H9 (cell line): Measurements from ENCODE around the gene STAG2. TPM values are rescaled to one million over a fixed set of nuclear protein-coding genes. Genes with fewer than 3 reads are reported as not detected.

Experiments used
- DNase-seq: peaks from one replicate; pipeline ENCODE4 v3.0.0-alpha.2; 2017
- H2AFZ ChIP-seq: one replicate; pipeline ENCODE4 v1.6.1; 2013; ENCODE audit warnings: mild to moderate bottlenecking, low read length, control low read depth, moderate library complexity
- H2AK5ac ChIP-seq: 2 replicates; pipeline ENCODE4 v1.6.1; 2013; ENCODE audit warnings: low read length, control low read depth, mixed read lengths; ENCODE audit not compliant: insufficient read length
- H2BK120ac ChIP-seq: one replicate; pipeline ENCODE4 v1.6.1; 2013; ENCODE audit warnings: low read depth, mild to moderate bottlenecking, low read length, control low read depth, inconsistent platforms; ENCODE audit not compliant: poor library complexity, severe bottlenecking
- H2BK12ac ChIP-seq: 2 replicates; pipeline ENCODE4 v1.6.1; 2013; ENCODE audit warnings: low read length, control low read depth, mixed read lengths, low read depth; ENCODE audit not compliant: insufficient read length
- H2BK15ac ChIP-seq: 2 replicates; pipeline ENCODE4 v1.6.1; 2013; ENCODE audit warnings: low read depth, low read length, control low read depth
- H2BK20ac ChIP-seq: one replicate; pipeline ENCODE4 v1.6.1; 2013; ENCODE audit warnings: low read depth, mild to moderate bottlenecking, low read length, control low read depth, inconsistent platforms; ENCODE audit not compliant: poor library complexity, severe bottlenecking
- H2BK5ac ChIP-seq: 2 replicates; pipeline ENCODE4 v1.6.1; 2013; ENCODE audit warnings: low read length, control low read depth, mixed read lengths; ENCODE audit not compliant: insufficient read length
- H3K14ac ChIP-seq: 2 replicates; pipeline ENCODE4 v1.6.1; 2013; ENCODE audit warnings: low read length, control low read depth; ENCODE audit not compliant: insufficient read depth
- H3K18ac ChIP-seq: 2 replicates; pipeline ENCODE4 v1.6.1; 2013; ENCODE audit warnings: low read depth, mild to moderate bottlenecking, mixed read lengths, low read length, control low read depth; ENCODE audit not compliant: insufficient read length
- H3K23ac ChIP-seq: 2 replicates; pipeline ENCODE4 v1.6.1; 2013; ENCODE audit warnings: low read length, control low read depth, mixed read lengths, low read depth; ENCODE audit not compliant: insufficient read length
- H3K23me2 ChIP-seq: 2 replicates; pipeline ENCODE4 v1.6.1; 2013; ENCODE audit warnings: low read depth, mild to moderate bottlenecking, mixed read lengths, low read length, control low read depth; ENCODE audit not compliant: insufficient read length, poor library complexity, severe bottlenecking
- H3K27ac ChIP-seq: 2 replicates; pipeline ENCODE4 v1.5.1; 2013; ENCODE audit warnings: low read length, control low read depth, mixed read lengths, low read depth; ENCODE audit not compliant: insufficient read length
- H3K27me3 ChIP-seq: 2 replicates; pipeline ENCODE4 v1.6.1; 2013; ENCODE audit warnings: low read length, control low read depth, inconsistent platforms; ENCODE audit not compliant: insufficient read depth
- H3K4ac ChIP-seq: 2 replicates; pipeline ENCODE4 v1.6.1; 2013; ENCODE audit warnings: low read depth, mild to moderate bottlenecking, control low read depth, inconsistent platforms, low read length, moderate library complexity
- H3K4me1 ChIP-seq: 2 replicates; pipeline ENCODE4 v1.6.1; 2013; ENCODE audit warnings: low read length, control low read depth, inconsistent platforms; ENCODE audit not compliant: insufficient read depth
- H3K4me2 ChIP-seq: 2 replicates; pipeline ENCODE4 v1.6.1; 2013; ENCODE audit warnings: low read length, control low read depth, mixed read lengths; ENCODE audit not compliant: insufficient read length, insufficient read depth
- H3K56ac ChIP-seq: 2 replicates; pipeline ENCODE4 v1.6.1; 2013; ENCODE audit warnings: low read depth, mild to moderate bottlenecking, mixed read lengths, low read length, control low read depth; ENCODE audit not compliant: insufficient read length
- H3K79me1 ChIP-seq: 2 replicates; pipeline ENCODE4 v1.6.1; 2013; ENCODE audit warnings: low read depth, mild to moderate bottlenecking, moderate library complexity, low read length, control low read depth, inconsistent platforms; ENCODE audit not compliant: insufficient read depth, poor library complexity, severe bottlenecking
- H3K79me2 ChIP-seq: 2 replicates; pipeline ENCODE4 v1.6.1; 2013; ENCODE audit warnings: low read length, control low read depth, inconsistent platforms; ENCODE audit not compliant: insufficient read depth
- H3K9ac ChIP-seq: 2 replicates; pipeline ENCODE4 v1.6.1; 2013; ENCODE audit warnings: low read length, control low read depth, mixed read lengths; ENCODE audit not compliant: insufficient read length; ENCODE audit errors: extremely low read depth
- H3K9me3 ChIP-seq: one replicate; pipeline ENCODE4 v1.6.1; 2013; ENCODE audit warnings: low read depth, low read length, inconsistent platforms; ENCODE audit not compliant: control insufficient read depth
- H3T11ph ChIP-seq: one replicate; pipeline ENCODE4 v1.6.1; 2013; ENCODE audit warnings: mild to moderate bottlenecking, low read length, control low read depth, inconsistent platforms
- H4K20me1 ChIP-seq: one replicate; pipeline ENCODE4 v1.6.1; 2013; ENCODE audit not compliant: control insufficient read depth, insufficient read length, insufficient read depth
- H4K5ac ChIP-seq: 2 replicates; pipeline ENCODE4 v1.6.1; 2013; ENCODE audit warnings: low read depth, mild to moderate bottlenecking, mixed read lengths, low read length, control low read depth; ENCODE audit not compliant: insufficient read length
- H4K8ac ChIP-seq: replicated peaks from 2 replicates; pipeline ENCODE4 v1.6.1; 2013; ENCODE audit warnings: low read length, control low read depth, mixed read lengths, low read depth; ENCODE audit not compliant: insufficient read length
- H4K91ac ChIP-seq: 2 replicates; pipeline ENCODE4 v1.6.1; 2013; ENCODE audit warnings: low read depth, mild to moderate bottlenecking, moderate library complexity, mixed read lengths, low read length, control low read depth; ENCODE audit not compliant: insufficient read length
- H3K27ac Mint-ChIP-seq, 3 experiments: 2 replicates in 2 of 3; 3 replicates in 1 of 3; pipeline ENCODE4 v1.8.0; 2020 to 2021; ENCODE audit warnings: mixed read lengths in 3 of 3, mild to moderate bottlenecking in 1 of 3, moderate library complexity in 1 of 3
- H3K27me3 Mint-ChIP-seq: 2 replicates; pipeline ENCODE4 v1.8.0; 2021; ENCODE audit warnings: low read depth, mild to moderate bottlenecking, moderate library complexity, mixed read lengths
- H3K36me3 Mint-ChIP-seq, 3 experiments: 2 replicates in 2 of 3; 3 replicates in 1 of 3; pipeline ENCODE4 v1.8.0; 2020 to 2021; ENCODE audit warnings: low read depth in 3 of 3, mixed read lengths in 3 of 3; ENCODE audit not compliant: insufficient read depth in 1 of 3
- H3K4me1 Mint-ChIP-seq, 2 experiments: 2 replicates each; pipeline ENCODE4 v1.8.0; 2020; ENCODE audit warnings: mixed read lengths in 2 of 2
- H3K4me3 Mint-ChIP-seq, 2 experiments: 2 replicates in 1 of 2; 3 replicates in 1 of 2; pipeline ENCODE4 v1.8.0; 2020 to 2021; ENCODE audit warnings: mild to moderate bottlenecking in 2 of 2, mixed read lengths in 2 of 2, moderate library complexity in 1 of 2
- H3K9me3 Mint-ChIP-seq, 2 experiments: 2 replicates in 1 of 2; 3 replicates in 1 of 2; pipeline ENCODE4 v1.8.0; 2020; ENCODE audit warnings: mild to moderate bottlenecking in 2 of 2, mixed read lengths in 2 of 2, moderate library complexity in 1 of 2
- CTCF ChIP-seq: fragments of 200-600 bp; sonication (generic); conservative IDR thresholded peaks from 3 replicates; pipeline ENCODE4 v1.8.0; 2021; ENCODE audit warnings: antibody characterized with exemption, mild to moderate bottlenecking
- WGBS: extraction: QIAGEN DNeasy Blood & Tissue Kit; methylation state at CpG from one replicate; pipeline ENCODE4 v1.1.7; 2013; ENCODE audit warnings: missing lambda C conversion rate, low lambda C conversion rate, mixed read lengths; ENCODE audit not compliant: insufficient read length; ENCODE audit errors: extremely low coverage; 5-methylcytosine and 5-hydroxymethylcytosine counted together
- total RNA-seq: library from RNA; stranded (reverse); gene quantifications from 2 replicates; pipeline ENCODE4 v1.2.1, GENCODE V29; 2021

STAG2 gene
- total RNA-seq, 1 experiment from 2014 or later: 81.6 TPM

DNA sequence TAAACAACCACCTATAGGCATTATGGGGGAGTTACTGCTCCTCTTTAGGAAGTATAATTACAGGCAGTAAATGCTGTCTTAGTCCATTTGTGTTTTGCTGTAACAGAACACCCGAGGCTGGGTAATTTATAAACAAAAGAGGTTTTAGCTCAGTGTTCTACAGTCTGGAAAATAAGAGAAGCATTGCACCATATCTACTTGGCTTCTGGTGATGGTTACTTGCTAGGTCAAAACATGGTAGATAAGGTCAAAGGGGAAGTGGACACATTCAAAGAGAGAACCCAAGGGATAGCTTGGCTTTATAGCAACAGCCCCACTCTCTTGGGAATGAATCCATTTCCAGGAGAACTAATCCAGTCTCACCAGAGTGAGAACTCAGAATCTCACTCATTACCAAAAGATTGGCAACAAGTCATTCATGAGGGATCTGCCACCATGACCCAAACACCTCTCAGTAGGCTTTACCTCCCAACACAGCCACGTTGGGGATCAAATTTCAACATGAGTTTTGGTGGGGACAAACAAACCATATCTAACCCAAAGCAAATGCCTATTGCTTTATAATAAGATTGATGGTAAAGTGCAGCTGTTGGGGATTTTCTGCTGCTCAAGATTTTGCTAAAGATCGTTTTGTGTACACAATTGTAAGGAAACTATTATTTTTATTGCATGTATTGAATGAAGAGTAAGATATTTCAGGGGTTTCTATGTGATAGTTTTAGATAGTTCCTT lies 32.6 kb downstream of the STAG2 start:
- no peak overlapping the region for H2BK15ac ChIP-seq
- no CpG with 5 or more reads among the region's 3 CpGs for WGBS
- DNase-seq: no peak
- H3K4me1 ChIP-seq: no peaks in the 10 kb centered on the region; the same call in 1 of the 2 replicates
- H4K91ac ChIP-seq: no peak overlapping the region
- no peak overlapping the region for H3T11ph ChIP-seq
- Mint-ChIP-seq H3K4me3 (no peak overlapping the region), H3K4me1 (peaks cover 4 to 26% of the 10 kb centered on the region in 2 experiments; a peak in 3 of 4 replicates), H3K27me3 (no peaks in the 10 kb centered on the region), H3K9me3 (peaks cover 4 to 34% of the 10 kb centered on the region in 2 experiments; a peak in 4 of 5 replicates), H3K36me3 (peaks cover 2 to 6% (median 4%) of the 10 kb centered on the region in 3 experiments; a peak in 5 of 7 replicates), H3K27ac (0 out of 7 replicates have a peak overlapping the region, but pooled peaks of 1 of the 3 experiments have one; percentile 51)
- no peak overlapping the region for H3K9ac ChIP-seq
- H3K14ac ChIP-seq: no peak overlapping the region
- no peak overlapping the region for H3K4me2 ChIP-seq
- no peak for TF ChIP-seq CTCF
- H4K8ac ChIP-seq: no peak overlapping the region
- no peak overlapping the region for H3K23ac ChIP-seq
- no peak overlapping the region for H3K4ac ChIP-seq
- H3K18ac ChIP-seq: no peak overlapping the region
- no peaks in the 10 kb centered on the region for H3K27me3 ChIP-seq
- H2BK20ac ChIP-seq: no peak overlapping the region
- no peaks in the 10 kb centered on the region for H3K79me1 ChIP-seq
- H2BK12ac ChIP-seq: no peak overlapping the region
- H3K27ac ChIP-seq: no peak overlapping the region
- H3K23me2 ChIP-seq: no peaks in the 10 kb centered on the region
- H4K5ac ChIP-seq: no peak overlapping the region
- no peak overlapping the region for H2BK5ac ChIP-seq
- H2AK5ac ChIP-seq: no peak overlapping the region
- H2AFZ ChIP-seq: no peak overlapping the region
- H2BK120ac ChIP-seq: no peak overlapping the region
- H3K56ac ChIP-seq: no peak overlapping the region
- peaks cover 5% of the 10 kb centered on the region for H3K9me3 ChIP-seq
- H4K20me1 ChIP-seq: no peaks in the 10 kb centered on the region
- H3K79me2 ChIP-seq: peaks cover 15% of the 10 kb centered on the region; the same call in 1 of the 2 replicates
